Osteoblast (primary cell): ENCODE results near the gene FARS2. TPM values are rescaled to one million over a fixed set of nuclear protein-coding genes. Genes with fewer than 3 reads are reported as not detected.

Experiments used
- DNase-seq: peaks from one replicate; pipeline ENCODE4 v3.0.0; 2011; ENCODE audit warnings: low spot score, mixed read lengths; ENCODE audit not compliant: insufficient read length; ENCODE audit errors: missing footprints
- H2AFZ ChIP-seq: 2 replicates; pipeline ENCODE4 v1.6.0; 2011; ENCODE audit warnings: mild to moderate bottlenecking, low read length
- H3K27ac ChIP-seq: 2 replicates; pipeline ENCODE4 v1.5.1; 2011; ENCODE audit warnings: mild to moderate bottlenecking, low read depth, low read length, moderate library complexity
- H3K27me3 ChIP-seq: 2 replicates; pipeline ENCODE4 v1.6.0; 2012; ENCODE audit warnings: mild to moderate bottlenecking, control low read depth, inconsistent platforms, low read length, moderate library complexity; ENCODE audit not compliant: insufficient read depth
- H3K36me3 ChIP-seq: 2 replicates; pipeline ENCODE4 v1.5.1; 2011; ENCODE audit warnings: mild to moderate bottlenecking, low read length, control low read depth, moderate library complexity; ENCODE audit not compliant: insufficient read depth
- H3K4me1 ChIP-seq: 2 replicates; pipeline ENCODE4 v1.5.1; 2011; ENCODE audit warnings: mild to moderate bottlenecking, low read length, control low read depth, moderate library complexity; ENCODE audit not compliant: insufficient read depth
- H3K4me2 ChIP-seq: 2 replicates; pipeline ENCODE4 v1.6.0; 2011; ENCODE audit warnings: mild to moderate bottlenecking, low read length; ENCODE audit not compliant: insufficient read depth
- H3K4me3 ChIP-seq: fragments of 200-600 bp; sonication (generic); 3 replicates; pipeline ENCODE4 v1.5.1; 2012; ENCODE audit warnings: mild to moderate bottlenecking, low read length, inconsistent platforms; ENCODE audit not compliant: insufficient read depth
- H3K79me2 ChIP-seq: 2 replicates; pipeline ENCODE4 v1.6.0; 2012; ENCODE audit warnings: mild to moderate bottlenecking, low read length, control low read depth, inconsistent platforms; ENCODE audit not compliant: insufficient read depth
- H3K9me3 ChIP-seq: 2 replicates; pipeline ENCODE4 v1.5.1; 2011; ENCODE audit warnings: low read depth, low read length, control low read depth
- H4K20me1 ChIP-seq: 2 replicates; pipeline ENCODE4 v1.6.0; 2012; ENCODE audit warnings: mild to moderate bottlenecking, low read length, control low read depth; ENCODE audit not compliant: insufficient read depth
- total RNA-seq: library from RNA; depleted of rRNA; stranded (reverse); fragments of >200 nt; gene quantifications from 2 replicates; pipeline ENCODE4 v1.2.3, GENCODE V29; 2012
- TF ChIP-seq, protein P1 (sequence below): IDR thresholded peaks from 2 replicates; pipeline ENCODE4 v1.5.1; 2011; ENCODE audit warnings: mild to moderate bottlenecking, low read depth, low read length, moderate library complexity; ENCODE audit errors: extremely low read depth

FARS2 gene
- total RNA-seq, 1 donor, result 29.7 TPM

GRCh38 chr6:5776104-5776503 is 514.8 kb downstream of the FARS2 start:
- Histone ChIP-seq H3K4me1 (no peaks in the 10 kb centered on the region), H3K4me2 (no peak overlapping the region), H3K9me3 (no peaks in the 10 kb centered on the region), H2AFZ (no peak overlapping the region), H4K20me1 (no peaks in the 10 kb centered on the region), H3K27me3 (no peaks in the 10 kb centered on the region), H3K36me3 (no peaks in the 10 kb centered on the region), H3K4me3 (no peak overlapping the region), H3K79me2 (no peaks in the 10 kb centered on the region), H3K27ac (no peak overlapping the region)
- TF ChIP-seq, protein P1, sequence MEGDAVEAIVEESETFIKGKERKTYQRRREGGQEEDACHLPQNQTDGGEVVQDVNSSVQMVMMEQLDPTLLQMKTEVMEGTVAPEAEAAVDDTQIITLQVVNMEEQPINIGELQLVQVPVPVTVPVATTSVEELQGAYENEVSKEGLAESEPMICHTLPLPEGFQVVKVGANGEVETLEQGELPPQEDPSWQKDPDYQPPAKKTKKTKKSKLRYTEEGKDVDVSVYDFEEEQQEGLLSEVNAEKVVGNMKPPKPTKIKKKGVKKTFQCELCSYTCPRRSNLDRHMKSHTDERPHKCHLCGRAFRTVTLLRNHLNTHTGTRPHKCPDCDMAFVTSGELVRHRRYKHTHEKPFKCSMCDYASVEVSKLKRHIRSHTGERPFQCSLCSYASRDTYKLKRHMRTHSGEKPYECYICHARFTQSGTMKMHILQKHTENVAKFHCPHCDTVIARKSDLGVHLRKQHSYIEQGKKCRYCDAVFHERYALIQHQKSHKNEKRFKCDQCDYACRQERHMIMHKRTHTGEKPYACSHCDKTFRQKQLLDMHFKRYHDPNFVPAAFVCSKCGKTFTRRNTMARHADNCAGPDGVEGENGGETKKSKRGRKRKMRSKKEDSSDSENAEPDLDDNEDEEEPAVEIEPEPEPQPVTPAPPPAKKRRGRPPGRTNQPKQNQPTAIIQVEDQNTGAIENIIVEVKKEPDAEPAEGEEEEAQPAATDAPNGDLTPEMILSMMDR, result no peak
- DNase-seq, result no peak

DNA sequence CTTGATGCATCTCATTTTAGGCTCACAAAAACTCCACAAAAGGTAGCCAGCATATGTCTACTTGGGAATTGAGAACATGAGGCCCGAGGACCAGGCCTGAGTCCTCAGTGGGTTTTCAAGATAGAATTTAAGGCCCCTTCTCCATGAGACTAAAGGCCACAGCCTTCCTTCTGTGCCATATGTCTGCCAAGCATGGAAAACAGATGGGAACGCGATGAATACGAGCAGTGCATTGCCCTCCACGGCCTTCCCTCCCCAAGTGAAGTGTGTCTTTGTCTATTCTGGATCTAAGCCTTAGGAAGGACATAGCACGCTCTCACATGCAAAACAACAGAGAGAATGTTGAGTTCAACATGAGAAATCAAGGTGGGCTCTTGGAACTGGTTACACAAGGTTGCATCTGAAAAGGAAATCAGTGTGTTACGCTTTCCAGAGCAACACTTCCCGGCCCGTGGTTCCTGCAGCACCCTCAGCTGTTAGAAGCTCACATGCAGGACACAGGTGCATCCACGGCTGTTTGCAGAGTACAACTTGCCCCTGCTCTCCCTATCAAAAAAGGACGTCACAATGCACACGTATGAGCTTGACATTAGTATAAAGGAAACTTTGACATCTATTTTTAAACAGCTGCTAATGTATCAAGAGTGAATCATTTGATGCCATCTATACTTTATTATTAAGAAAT is 515.5 kb downstream of the FARS2 start:
- no peak for DNase-seq
- Histone ChIP-seq H2AFZ (no peak overlapping the region), H3K79me2 (no peaks in the 10 kb centered on the region), H4K20me1 (no peaks in the 10 kb centered on the region), H3K4me1 (no peaks in the 10 kb centered on the region), H3K9me3 (no peaks in the 10 kb centered on the region), H3K4me3 (no peak overlapping the region), H3K27me3 (no peaks in the 10 kb centered on the region), H3K36me3 (no peaks in the 10 kb centered on the region), H3K4me2 (no peak overlapping the region), H3K27ac (no peak overlapping the region)
- TF ChIP-seq, protein P1, result no peak

- H3K36me3 ChIP-seq, result no peaks in the 10 kb centered on the region
- no peak for DNase-seq
- TF ChIP-seq, protein P1, result no peak
- H3K4me3 ChIP-seq, result no peak overlapping the region
- H2AFZ ChIP-seq, result no peak overlapping the region
- H3K4me2 ChIP-seq, result no peak overlapping the region
- H3K9me3 ChIP-seq, result no peaks in the 10 kb centered on the region
- H3K4me1 ChIP-seq, result no peaks in the 10 kb centered on the region
- H3K79me2 ChIP-seq, result no peaks in the 10 kb centered on the region
- H3K27ac ChIP-seq, result no peak overlapping the region
- no peaks in the 10 kb centered on the region for H4K20me1 ChIP-seq
- no peaks in the 10 kb centered on the region for H3K27me3 ChIP-seq
These were observed 517.1 kb downstream of the FARS2 start for GRCh38 chr6:5778317-5778857.

DNA sequence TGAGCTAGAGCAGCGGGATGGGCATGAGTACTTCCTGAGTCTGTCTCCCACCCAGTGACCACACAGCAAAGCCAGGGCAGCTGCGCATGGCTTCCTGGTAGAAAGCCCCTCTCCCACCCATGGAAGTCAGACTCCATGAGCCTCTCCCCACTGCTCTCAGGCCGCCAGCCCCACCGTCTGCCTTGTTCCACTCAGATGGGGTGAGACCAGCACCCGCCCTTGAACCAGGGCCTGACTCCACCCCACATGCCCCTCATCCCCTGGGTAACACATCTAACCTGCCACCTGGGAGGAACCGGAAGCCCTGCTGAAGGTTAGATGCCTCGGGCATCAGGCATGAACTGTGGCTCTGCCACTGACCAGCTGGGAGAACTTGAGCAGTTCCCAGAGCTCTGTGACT is 517.6 kb downstream of the FARS2 start:
- Histone ChIP-seq H3K4me2 (no peak overlapping the region), H2AFZ (no peak overlapping the region), H3K79me2 (no peaks in the 10 kb centered on the region), H3K27ac (no peak overlapping the region), H4K20me1 (no peaks in the 10 kb centered on the region), H3K36me3 (no peaks in the 10 kb centered on the region), H3K27me3 (no peaks in the 10 kb centered on the region), H3K4me1 (no peaks in the 10 kb centered on the region), H3K4me3 (no peak overlapping the region), H3K9me3 (no peaks in the 10 kb centered on the region)
- no peak for DNase-seq
- TF ChIP-seq, protein P1, result no peak
